ENCODE measurements around the gene VPS51.

The VPS51 gene

DNA sequence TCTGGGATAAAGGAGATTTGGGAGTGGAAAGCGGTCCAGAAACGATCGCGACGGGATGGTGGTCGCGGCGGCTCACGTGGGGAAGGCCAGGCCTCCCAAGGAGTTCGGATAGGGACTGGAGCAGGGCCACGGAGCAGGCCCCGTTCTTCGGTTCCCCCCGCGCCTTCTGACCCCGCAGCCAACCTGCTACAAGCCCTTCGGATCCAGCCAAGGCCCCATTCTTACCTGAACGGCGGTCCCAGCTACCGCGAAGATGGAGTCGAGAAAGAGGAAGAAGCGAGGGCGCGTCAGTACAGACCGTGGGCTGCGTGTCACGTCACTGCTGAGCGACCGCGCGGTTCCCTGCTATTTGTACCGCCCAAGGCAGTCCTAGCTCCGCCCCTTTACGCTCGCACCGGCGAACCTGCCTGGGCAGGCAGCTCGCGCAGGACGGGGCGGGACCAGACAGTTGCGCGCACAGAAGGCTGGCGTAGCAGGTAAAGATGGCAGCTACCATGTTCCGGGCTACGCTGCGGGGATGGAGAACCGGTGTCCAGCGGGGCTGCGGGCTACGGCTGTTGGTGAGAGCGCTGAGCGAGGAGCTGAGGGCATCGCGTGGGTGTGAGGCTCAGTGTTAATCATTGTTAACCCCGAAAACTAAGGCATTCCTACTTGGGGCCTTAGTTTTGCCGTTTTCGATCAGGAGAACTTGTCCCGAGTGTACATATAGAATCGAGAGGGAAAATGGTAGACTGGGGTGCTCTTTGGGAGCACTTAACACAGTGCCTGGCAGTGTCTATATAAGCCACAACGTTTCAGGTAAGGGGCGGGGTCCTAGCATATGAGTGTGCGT is 26.1 kb downstream of the VPS51 start, which contains the start of the genes FAU and MRPL49:
FAU (minus strand) TSS at position 270 of the 832 bp plus-strand sequence. CDS start 321 bp downstream, outside the sequence.
MRPL49 (plus strand) TSS at position 457 of the 832 bp plus-strand sequence; CDS start at position 483, 26 bp downstream.
- FAIRE-seq = no peak

DNA sequence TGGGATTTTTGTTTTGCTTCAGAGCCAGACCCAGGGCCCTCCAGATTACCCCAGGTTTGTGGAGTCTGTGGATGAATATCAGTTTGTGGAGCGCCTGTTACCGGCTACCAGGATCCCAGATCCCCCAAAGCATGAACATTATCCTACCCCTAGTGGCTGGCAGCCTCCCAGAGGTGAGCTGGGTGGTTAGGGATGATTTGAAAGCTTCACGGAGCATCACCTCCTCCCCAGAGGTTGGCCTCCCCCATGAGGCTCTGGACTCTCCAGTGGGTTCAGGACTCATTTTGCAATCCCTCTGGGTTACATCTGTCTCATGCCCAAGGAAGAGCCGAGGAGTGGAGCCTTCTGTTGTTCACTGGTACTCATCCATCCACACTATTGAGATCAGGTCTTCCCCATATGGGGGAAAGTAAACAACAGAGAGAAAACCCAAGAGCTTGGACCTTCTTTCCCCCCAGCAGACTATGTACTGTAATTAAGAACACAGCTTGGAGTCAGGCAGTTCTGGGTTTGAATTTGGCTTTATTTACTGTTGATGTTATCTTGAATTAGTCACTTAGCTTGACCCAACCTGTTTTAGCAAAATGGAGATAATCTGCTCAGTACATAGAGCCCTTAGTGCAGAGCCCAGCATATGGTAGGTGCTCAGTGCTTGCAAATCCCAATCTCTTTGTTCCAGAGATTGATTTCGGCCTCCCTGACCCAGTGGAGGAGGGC is 28.6 kb downstream of the VPS51 start:
- no peak for FAIRE-seq

DNA sequence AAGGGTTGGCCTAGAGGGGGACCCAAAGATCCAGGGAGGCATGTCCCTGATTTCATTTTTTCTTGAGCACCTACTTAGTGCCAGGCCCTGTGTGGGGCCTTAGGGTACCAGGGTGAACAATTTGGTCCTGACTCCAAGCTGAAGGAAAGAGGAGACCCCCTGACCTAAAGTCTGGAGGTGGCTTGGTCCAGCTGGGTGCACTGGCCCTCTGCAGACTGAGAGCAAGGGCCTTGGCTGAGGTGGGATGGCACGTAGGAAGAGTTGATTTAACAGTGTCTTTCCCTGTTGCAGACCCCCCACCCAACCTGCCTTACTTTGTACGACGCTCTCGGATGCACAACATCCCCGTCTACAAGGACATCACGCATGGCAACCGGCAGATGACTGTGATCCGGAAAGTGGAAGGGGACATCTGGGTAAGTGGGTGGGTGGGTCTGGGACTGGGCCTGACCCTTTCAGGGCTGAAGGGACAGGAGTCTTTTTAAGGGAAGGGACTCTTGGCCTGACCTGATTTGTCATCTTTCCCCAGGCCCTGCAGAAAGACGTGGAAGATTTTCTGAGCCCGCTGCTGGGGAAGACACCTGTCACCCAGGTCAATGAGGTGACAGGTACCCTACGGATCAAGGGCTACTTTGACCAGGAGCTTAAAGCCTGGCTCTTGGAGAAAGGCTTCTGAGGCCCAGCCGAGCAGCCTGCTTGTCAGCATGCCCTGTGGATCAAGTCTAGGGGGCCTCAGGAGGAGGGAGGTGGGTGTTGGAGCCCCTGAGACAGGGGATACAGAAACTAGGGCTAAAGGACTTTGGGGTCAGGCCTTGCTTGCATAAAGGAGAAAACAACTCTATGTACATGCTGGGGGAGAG is 29.4 kb downstream of the VPS51 start:
- FAIRE-seq = no peak

DNA sequence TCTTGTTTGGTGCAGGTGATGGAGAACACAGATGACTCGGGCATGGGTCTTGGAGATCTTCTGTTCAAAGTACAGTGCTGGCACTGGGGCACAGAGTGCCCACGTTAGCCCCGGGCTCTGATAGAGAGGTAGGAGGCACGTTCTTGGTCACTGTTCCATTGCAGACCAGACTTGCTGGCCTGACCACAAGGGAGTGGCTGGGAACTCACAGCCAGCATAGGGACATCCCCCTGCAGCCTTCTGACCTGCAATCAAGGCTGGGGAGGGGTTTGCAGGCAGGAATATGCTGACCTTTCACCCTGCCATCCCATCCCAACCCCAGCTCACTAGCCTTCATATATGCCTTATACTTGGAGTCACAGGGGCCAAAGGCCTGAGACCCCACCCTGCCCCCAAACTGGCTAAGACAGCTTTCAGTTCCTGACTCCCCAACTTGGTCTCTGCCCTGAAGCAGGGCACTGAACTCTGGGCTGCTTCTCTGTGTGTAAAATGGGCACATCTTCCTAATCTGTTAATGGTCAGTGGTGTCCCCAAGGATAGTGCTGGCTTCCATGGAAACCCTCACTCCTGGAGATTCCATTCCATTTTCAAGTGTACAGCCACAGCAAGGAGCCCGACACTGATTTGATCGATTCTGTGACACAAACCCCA is 30.7 kb downstream of the VPS51 start:
- FAIRE-seq = no peak

DNA sequence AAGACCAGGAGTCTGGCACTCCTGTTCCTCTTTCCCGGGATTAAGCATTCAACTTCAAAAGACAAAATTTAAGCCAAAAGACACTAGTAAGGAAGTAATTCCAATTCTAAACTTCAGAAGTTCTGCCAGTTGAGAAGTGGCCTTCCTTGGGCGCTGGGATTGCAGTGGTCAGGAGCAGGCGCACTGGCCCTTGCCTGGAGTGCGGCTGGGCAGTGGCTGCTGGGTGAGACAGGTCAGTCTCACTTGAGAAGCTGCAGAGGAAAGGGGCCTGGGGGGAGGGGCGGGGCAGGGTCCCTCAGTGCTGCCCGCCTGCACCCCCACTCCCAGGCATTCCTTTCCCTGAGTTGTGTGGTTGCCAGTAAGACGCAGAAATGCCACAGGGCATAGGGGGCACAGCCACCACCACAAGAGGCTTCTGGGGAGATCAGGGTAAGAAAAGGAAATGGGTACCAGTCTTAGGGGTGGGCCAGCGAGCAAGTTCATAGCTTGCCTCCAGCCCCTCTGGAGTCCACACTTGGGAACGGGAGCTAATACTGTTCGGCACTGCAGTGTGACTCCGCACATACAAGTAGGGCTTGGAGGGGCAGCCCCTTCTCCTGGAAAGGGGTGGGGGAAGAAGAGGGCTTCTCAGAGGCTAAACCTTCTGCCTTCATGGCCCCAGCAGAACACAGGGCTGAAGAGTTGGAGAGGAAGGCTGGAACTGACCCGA is 31.6 kb downstream of the VPS51 start:
- no peak for FAIRE-seq

DNA sequence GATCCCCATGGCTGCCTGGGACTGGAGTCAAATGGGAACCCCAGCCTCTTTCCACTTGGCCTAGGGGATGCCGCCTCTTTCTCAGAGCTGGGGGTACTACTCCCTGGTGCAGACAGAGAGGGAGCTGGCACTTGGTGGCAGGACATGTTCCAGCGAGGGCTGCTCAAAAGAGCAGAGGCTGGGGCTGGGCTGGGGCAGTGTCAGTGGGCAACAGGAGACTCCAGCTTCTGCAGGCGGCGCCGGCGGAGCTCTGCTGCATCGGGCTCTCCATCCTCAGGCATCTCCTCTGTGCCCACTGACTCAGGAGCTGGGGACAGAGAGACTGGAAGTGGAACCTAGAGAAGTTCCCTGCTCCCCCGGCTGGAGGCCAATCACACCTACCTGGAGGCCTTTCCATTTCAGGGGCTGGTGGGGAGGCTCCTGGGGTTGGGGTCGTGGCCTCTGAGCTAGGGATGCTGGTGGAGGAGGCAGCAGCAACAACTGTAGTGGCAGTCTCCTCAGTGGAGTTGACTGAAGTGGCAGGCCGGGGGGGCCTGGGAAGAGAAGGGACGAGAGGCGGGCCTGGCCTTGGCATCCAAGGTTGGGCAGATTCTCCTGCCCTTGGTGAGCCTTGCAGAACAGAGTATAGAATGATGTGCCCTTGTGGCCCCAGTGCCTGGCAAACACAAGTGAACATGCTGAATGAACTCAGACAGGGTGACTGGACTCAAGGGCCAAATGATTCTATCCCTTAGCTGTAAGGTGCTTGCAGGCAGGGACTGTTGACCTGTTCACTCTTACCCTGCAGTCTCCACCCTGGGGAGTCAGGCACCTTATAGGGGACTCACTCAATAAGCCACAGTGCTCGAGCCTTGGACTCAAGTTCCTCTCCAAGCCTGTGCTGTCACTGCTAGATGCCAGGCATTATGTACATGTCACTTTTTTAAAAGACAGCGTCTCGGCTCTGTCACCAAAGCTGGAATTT is 32.5 kb downstream of the VPS51 start:
- no peak for FAIRE-seq

DNA sequence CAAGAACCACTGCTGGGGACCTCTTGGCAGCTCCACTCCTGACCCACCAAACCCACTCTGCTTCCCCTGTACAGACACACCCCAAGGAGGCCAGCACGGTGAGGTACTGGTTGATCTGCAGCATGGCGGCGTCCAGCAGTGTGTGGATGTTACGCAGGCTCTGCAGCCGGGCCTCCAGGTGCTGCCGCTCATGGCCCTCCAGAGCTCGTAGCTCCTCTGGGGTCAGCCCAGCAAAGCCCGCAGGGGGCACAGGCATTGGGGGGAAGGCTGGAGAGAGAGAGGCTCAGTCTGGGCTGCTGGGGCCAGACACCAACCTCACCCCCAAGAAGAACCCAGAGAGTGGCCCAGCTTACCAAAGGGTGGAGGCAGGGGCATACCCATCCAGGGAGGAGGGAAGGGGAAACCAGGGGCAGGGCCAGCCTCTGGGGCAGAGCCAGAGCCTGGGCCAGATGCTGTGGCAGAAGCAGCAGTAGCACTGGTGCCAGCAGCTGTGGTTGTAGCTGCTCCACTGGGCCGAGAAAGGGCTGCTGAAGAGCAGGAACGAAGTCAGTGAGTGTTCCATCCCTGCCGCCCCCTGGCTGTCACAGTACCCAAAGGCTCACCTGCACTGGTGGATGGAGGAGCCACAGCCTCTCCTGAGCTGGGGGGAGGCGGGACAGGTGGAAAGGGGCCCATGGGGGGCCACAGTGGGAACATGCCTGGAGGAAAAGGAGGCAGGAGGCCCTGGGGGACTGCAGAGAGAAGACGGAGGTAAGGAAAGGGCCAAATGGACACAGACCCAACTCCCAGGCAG is 33.8 kb downstream of the VPS51 start:
- no peak for FAIRE-seq

DNA sequence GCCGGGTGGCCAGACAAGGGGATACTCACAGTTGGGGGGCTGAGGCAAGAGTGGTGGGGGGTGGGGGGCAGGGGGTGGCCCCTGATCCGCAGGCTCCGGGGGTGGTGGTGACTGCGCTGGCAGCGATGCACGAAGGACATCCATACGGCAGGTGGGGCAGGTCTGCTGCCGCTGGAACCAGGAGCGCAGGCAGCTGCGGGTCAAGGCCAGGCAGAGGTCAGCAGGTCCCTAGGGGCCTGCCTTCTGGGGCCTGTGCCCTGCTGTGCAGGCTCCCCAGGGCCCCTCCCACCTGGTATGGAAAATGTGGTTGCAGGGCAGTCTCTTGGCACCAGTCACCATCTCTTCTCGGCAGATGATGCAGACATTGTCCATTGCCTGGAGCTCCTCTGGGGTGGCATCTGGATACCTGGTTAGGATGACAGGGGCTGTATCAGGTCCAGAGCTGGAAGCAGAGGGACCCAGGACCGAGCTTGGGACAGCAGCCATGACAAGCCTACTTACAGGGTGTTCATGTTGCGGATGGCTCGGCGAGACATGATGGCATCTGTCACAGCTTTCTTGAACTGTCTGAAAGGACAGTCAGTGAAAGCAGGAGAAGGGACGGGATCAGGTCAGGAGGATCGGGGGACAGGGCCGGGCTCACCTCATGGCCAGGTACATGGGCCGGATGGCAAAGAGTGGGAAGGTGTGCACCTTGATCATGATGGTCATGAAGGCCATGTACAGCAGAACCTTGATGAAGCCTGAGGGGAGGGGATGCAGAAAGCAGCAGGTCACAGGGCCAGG is 34.8 kb downstream of the VPS51 start:
- FAIRE-seq = no peak

DNA sequence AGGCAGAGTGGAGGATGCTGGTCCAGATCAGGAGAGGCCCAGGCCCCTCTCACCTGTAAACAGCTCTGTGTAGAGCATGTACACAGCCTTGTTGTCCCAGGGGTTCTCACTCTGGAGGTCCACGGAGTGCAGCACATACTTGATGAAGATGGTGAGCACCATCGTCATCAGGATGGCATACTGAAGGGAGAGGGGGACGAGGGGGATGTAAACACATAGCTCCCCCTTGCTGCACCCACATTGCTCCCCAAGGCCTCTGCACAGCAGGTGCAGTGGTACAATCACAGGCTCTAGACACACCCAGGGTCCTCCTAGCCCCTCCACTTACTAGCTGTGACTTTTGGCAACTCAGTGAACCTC is 35.4 kb downstream of the VPS51 start:
- FAIRE-seq = no peak

DNA sequence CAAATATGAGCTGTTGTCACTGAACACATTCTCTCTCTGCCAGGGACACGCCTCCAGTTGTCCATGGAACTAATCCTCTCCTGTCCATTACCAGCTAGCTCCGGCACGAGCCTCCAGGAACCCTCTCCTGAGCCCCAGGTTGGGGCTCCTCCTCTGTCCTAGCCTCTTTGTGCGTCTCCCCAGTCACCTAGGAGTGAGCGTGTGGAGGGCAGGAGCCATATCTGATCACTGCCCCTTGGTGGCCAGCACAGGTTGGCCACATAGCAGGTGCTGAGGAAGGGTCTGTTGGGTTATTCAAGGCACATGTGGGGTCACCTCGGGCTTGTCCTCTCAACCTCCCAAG is 35.9 kb downstream of the VPS51 start:
- FAIRE-seq = no peak

DNA sequence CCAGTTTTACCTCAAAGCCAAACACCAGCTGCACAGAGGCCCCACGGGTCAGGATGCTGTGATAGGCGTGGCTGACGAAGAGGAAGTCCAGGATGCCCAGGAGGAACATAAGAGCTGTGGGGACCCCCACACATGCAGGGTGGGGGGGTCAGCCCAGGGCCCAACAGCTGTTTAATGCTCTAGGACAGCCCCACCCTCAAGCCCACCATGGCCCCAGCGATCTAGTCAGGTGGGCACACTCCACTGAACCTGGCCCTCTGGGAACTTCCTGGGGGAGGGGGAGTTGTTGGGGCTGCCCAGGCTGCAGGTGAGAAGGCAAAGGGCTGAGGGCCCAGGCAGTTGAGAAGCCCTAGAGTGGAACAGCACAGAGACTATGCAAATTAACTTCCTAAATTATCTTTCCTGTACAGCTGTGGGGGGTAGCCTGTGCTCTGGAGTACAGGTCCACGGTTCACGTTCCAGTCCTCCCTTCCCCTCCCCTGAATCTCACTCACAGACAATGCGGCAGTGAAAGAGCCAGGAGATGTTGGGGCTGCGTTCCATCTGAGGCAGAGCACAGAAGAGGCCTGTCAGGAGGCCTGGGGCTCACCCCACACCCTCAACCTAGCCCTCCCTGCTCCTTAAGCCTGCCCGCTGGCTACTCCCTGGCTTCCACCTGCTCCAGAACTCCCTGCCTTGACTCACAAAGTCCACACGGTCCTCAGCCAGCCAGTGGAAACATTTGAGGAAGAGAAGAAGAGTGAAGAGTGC is 36.4 kb downstream of the VPS51 start:
- no peak for FAIRE-seq

DNA sequence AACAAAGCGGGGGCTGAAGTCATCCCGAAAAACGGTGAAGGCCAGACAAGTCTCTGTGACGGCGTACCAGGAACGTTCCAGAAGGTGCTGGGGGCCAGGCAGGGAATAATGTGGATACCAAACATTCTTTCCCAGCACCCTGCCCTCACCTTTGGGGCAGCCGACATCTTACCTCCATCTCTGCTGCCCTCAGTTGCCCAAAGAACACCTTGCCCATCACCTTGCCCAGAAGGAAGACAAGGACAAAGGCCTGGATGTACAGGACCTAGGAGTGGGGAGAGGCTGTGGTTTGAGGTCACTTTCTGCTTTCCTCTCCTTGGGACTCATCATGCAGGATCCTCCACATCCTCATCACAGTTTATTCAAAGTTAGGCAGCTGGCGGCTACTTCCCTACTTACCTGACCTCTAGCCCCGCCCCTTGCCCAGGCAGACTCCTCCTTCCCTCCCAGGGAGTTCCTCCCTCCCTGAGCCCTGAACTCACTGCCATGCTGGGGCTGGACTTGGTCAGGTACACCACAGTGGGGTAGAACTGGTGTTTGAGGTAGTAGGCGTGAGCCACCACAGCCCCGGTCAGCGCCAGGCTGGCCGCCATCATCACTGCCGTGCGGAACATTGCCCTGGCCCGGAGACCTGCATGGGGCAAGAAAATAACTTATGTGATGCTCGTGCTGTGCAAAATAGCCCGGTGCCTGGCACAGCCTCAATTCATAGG is 37.1 kb downstream of the VPS51 start:
- no peak for FAIRE-seq

DNA sequence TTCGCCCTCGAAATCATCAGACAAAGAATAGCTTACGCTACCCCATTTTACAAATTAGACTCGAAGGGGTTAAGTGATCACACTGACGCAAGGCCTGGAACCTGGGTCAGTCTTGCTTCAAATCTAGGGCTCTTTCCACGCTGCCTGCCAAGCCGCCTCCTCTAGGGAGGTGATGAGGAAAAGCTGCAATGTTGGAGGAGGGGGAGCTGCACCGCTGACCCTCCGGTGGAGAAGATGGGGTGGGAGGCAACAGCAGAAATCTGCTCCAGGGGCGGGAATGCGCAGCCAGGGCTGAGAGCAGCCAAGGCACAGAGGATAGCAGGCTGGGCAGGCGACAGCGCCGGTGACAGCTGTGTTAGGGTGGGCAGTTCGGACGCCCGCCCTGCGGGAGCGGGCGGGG is 37.7 kb downstream of the VPS51 start:
- no peak for FAIRE-seq

DNA sequence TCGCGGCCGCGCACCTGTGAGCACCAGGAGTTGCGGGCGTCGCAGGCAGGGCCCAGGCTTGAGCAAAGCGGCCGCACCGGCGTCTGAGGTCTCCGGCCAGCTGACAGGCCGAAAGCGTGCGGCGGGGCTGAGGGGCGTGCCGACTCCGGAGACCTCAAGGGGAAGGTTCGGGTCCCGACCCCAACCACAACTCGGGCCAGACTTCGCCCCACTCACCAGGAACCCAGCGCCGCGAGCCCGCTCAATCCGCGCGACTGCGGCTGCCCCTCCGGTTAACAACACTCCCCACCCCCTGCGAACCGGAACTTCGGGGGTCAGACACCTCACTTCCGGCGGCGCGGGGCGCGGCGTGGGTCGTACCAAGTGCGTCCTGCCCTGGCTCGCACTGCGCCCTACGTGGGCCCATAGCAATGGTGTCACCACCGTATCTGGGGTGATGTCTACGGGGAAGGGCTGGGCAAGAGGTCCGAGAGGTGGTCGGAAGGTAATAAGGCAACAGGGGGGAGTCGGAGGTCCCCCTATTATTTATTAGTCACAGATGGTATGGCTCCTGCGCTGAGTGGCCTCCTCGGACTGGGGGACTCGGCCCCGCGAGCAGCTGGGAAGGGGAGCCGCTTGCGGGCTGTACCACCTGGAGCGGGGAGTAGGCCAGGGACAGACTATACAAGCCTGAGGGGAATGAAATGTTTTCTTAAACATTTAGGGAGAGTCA is 38.4 kb downstream of the VPS51 start, which contains the start of gene SYVN1:
SYVN1 (minus strand) TSS at position 280 of the 712 bp plus-strand sequence. CDS start 918 bp downstream, outside the sequence.
- FAIRE-seq = no peak

DNA sequence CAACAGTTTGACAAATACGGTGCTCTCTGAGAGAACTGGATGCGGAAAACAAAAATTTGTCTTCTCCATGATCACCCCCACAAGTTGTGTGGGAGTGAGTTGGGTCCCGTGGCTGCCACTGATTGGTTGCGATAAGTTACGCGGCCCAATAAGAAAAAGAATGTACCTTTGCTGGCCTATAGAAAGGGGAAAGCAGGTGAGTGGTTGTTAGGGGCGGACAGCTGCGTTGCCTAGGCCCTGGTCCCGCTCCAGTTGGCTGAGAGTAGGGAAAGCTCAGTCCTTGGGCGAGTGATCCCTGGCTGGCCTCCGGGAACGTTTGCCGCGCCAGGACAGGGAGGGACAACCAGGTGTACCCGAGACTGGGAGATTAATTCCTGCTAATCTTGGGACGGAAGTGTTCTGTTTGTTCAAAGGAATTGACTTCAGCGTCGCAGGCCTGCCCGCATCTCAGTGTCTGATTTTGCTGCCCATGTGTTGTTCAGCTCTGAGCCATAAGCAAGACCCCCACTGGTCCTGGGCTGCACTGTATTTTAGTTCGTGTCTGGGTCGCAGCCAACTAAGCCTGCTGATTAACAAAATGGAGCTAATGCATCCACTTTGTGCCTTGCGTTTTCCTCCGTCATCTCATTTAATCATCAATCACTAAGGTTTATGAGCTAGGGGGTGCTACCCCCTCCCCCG is 39.1 kb downstream of the VPS51 start:
- FAIRE-seq = peak; percentile 84

DNA sequence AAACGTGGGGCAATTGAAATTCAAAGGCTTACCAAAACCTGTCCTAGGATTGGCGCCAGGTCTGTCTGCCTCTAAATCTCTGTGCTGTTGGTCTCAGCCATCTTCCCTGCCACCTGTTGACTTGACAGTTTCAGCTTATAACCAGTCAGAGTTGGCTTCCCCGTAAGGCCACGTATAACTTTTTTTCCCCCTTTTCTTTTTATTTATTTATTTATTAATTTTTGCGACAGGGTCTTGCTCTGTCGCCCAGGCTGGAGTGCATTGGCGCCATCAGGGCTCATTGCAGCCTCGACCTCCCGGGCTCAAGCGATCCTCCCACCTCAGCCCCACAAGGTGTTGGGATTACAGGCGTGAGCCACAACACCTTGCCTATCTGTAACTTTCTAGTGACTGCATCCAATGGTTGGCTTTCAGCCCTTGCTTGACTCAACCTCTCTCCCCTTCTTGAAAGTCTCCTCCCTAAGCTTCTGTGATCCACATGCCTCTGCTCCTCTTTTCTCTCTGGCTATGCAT is 39.7 kb downstream of the VPS51 start:
- no peak for FAIRE-seq

Measured in islet of Langerhans (tissue), 1 donor.